ENCODE results near the gene NME3. TPM values are rescaled to one million over a fixed set of nuclear protein-coding genes. Genes with fewer than 3 reads are reported as not detected.

NME3 gene
- total RNA-seq, 1 experiment from 2014 or later = 103 TPM

GRCh38 chr16:1766701-1767100 lies 4.6 kb downstream of the NME3 start:
- Histone ChIP-seq H4K20me1 (ENCODE audit: insufficient read depth) (peaks cover 5% of the 10 kb centered on the region; the same call in 1 of the 2 replicates), H2AFZ (ENCODE audit: low read depth, low read length, poor library complexity, severe bottlenecking) (no peak overlapping the region), H3K9me3 (ENCODE audit: control insufficient read depth in 1 of 2, insufficient read depth in 1 of 2, low read depth in 1 of 2, low read length in 2 of 2) (no peaks in the 10 kb centered on the region), H3K4me1 (ENCODE audit: control insufficient read depth in 1 of 2, insufficient read depth in 2 of 2, low read length in 2 of 2) (peaks cover 16 to 31% of the 10 kb centered on the region in 2 experiments), H3K36me3 (ENCODE audit: control insufficient read depth in 1 of 2, insufficient read depth in 2 of 2, low read length in 2 of 2) (peaks cover 5 to 13% of the 10 kb centered on the region in 2 experiments; a peak in 3 of 4 replicates), H3K9me2 (ENCODE audit: insufficient read depth) (no peaks in the 10 kb centered on the region), H3K4me3 (replicated peaks in 1 of 2; ENCODE audit: low read depth in 1 of 2, low read length in 2 of 2) (no peak overlapping the region), H3K9ac (ENCODE audit: low read length) (no peak overlapping the region), H3K27ac (ENCODE audit: low read depth, low read length) (no peak overlapping the region), H3K79me2 (ENCODE audit: insufficient read depth, low read length) (peaks cover 18% of the 10 kb centered on the region; the same call in 1 of the 2 replicates), H3K4me2 (ENCODE audit: low read length) (no peak overlapping the region), H3K27me3 (ENCODE audit: insufficient read depth, low read length) (no peaks in the 10 kb centered on the region)
- ATAC-seq (no peak), DNase-seq (ENCODE audit: low read depth, low spot score) (no peak)
- ChIA-PET RAD21 (ENCODE audit: low non-redundant PET in 1 of 2, low total read pairs in 2 of 2, uncharacterized antibody in 2 of 2, unreplicated experiment in 2 of 2) (no interaction called here), CTCF (no interaction called here), POLR2A (no interaction called here)
- BruUV-seq (replicated peaks) = no TSS peak
- no peak for TF ChIP-seq SRF (IDR thresholded peaks at IDR 0.05; ENCODE audit: low read depth)
- no peak for TF ChIP-seq SIN3A (IDR thresholded peaks at IDR 0.05; ENCODE audit: low read depth)
- no peak for TF ChIP-seq MAX (IDR thresholded peaks at IDR 0.05)
- intact Hi-C loops (cut with micrococcal nuclease) = no loop called here

GRCh38 chr16:1766231-1766630 lies 5.1 kb downstream of the NME3 start:
- POLR2A ChIA-PET = no interaction called here
- RAD21 ChIA-PET (ENCODE audit: low non-redundant PET in 1 of 2, low total read pairs in 2 of 2, uncharacterized antibody in 2 of 2, unreplicated experiment in 2 of 2) = no interaction called here
- Histone ChIP-seq H3K9me3 (ENCODE audit: control insufficient read depth in 1 of 2, insufficient read depth in 1 of 2, low read depth in 1 of 2, low read length in 2 of 2) (no peaks in the 10 kb centered on the region), H4K20me1 (ENCODE audit: insufficient read depth) (peaks cover 5% of the 10 kb centered on the region; the same call in 1 of the 2 replicates), H3K79me2 (ENCODE audit: insufficient read depth, low read length) (peaks cover 14% of the 10 kb centered on the region; the same call in 1 of the 2 replicates), H3K27me3 (ENCODE audit: insufficient read depth, low read length) (no peaks in the 10 kb centered on the region), H3K36me3 (ENCODE audit: control insufficient read depth in 1 of 2, insufficient read depth in 2 of 2, low read length in 2 of 2) (peaks cover 5 to 13% of the 10 kb centered on the region in 2 experiments; a peak in 2 of 4 replicates), H3K27ac (ENCODE audit: low read depth, low read length) (no peak overlapping the region), H3K9me2 (ENCODE audit: insufficient read depth) (no peaks in the 10 kb centered on the region), H3K9ac (ENCODE audit: low read length) (no peak overlapping the region), H3K4me2 (ENCODE audit: low read length) (no peak overlapping the region), H2AFZ (ENCODE audit: low read depth, low read length, poor library complexity, severe bottlenecking) (no peak overlapping the region), H3K4me3 (replicated peaks in 1 of 2; ENCODE audit: low read depth in 1 of 2, low read length in 2 of 2) (no peak overlapping the region), H3K4me1 (ENCODE audit: control insufficient read depth in 1 of 2, insufficient read depth in 2 of 2, low read length in 2 of 2) (peaks cover 16 to 31% of the 10 kb centered on the region in 2 experiments)
- ATAC-seq = no peak
- CTCF ChIA-PET = no interaction called here
- intact Hi-C loops (cut with micrococcal nuclease) = no loop called here
- DNase-seq (ENCODE audit: low read depth, low spot score) = no peak
- BruUV-seq (replicated peaks) = no TSS peak
- TF ChIP-seq SP1 (IDR thresholded peaks at IDR 0.05; ENCODE audit: low read depth) (no peak), POLR2A (IDR thresholded peaks at IDR 0.05; ENCODE audit: borderline replicate concordance, extremely low read depth, insufficient read depth, insufficient read length) (no peak), CTCF (IDR thresholded peaks at IDR 0.05 in 2 of 3, conservative IDR thresholded peaks at IDR 0.05 in 1 of 3; ENCODE audit: borderline replicate concordance in 1 of 3, insufficient read depth in 1 of 3, low read depth in 2 of 3, low read length in 2 of 3) (no peak), YY1 (IDR thresholded peaks at IDR 0.05; ENCODE audit: extremely low read depth, insufficient replicate concordance, low read depth, low read length) (no peak), EGR1 (IDR thresholded peaks at IDR 0.05; ENCODE audit: low read depth) (no peak), JUND (IDR thresholded peaks at IDR 0.05) (no peak), REST (IDR thresholded peaks at IDR 0.05; ENCODE audit: low read depth) (no peak), EZH2 (IDR thresholded peaks at IDR 0.05) (no peak), ZBTB33 (IDR thresholded peaks at IDR 0.05; ENCODE audit: extremely low read depth, insufficient replicate concordance, low read length) (no peak), RAD21 (IDR thresholded peaks at IDR 0.05; ENCODE audit: low read depth) (no peak), FOSL1 (IDR thresholded peaks at IDR 0.05; ENCODE audit: low read depth) (no peak)
